HL-60 (cell line): Measurements from ENCODE around the gene SLIT1.

Experiments
- DNase-seq, 2 experiments: peaks; one replicate each; pipeline ENCODE4 v3.0.0-alpha.2; 2010 to 2020; ENCODE audit warnings: low read depth in 1 of 2, low spot score in 1 of 2
- H3K27ac ChIP-seq: fragments of 250-450 bp; sonication (Bioruptor Pico); replicated peaks from 2 replicates; pipeline ENCODE4 v1.5.1; 2020; ENCODE audit warnings: mild to moderate bottlenecking, moderate library complexity
- H3K27me3 ChIP-seq: fragments of 250-450 bp; sonication (Bioruptor Pico); 2 replicates; pipeline ENCODE4 v1.5.1; 2021; ENCODE audit warnings: mild to moderate bottlenecking, moderate library complexity; ENCODE audit not compliant: insufficient read depth, poor library complexity, severe bottlenecking
- H3K4me3 ChIP-seq: replicated peaks from 2 replicates; pipeline ENCODE4 v1.5.1; 2011; ENCODE audit warnings: mild to moderate bottlenecking, control low read depth, low read length; ENCODE audit not compliant: insufficient read depth
- CTCF ChIP-seq: IDR thresholded peaks from one replicate; pipeline ENCODE4 v1.5.1; 2011; ENCODE audit warnings: low read length, control low read depth, inconsistent platforms; ENCODE audit not compliant: insufficient read depth
- GABPA ChIP-seq: IDR thresholded peaks from 2 replicates; pipeline ENCODE4 v1.6.1; 2012; ENCODE audit warnings: low read depth
- POLR2AphosphoS5 ChIP-seq: IDR thresholded peaks from 2 replicates; pipeline ENCODE4 v1.6.1; 2012; ENCODE audit warnings: low read depth
- REST ChIP-seq: IDR thresholded peaks from 2 replicates; pipeline ENCODE4 v1.6.1; 2012; ENCODE audit warnings: low read depth; ENCODE audit not compliant: insufficient replicate concordance
- SPI1 ChIP-seq: IDR thresholded peaks from 2 replicates; pipeline ENCODE4 v1.6.1; 2012; ENCODE audit warnings: low read depth, mild to moderate bottlenecking, borderline replicate concordance

The SLIT1 gene

GRCh38 chr10:97182288-97182990 is 3.3 kb downstream of the SLIT1 start:
- no peak for DNase-seq
- Histone ChIP-seq H3K27ac (no peak overlapping the region), H3K27me3 (peaks cover 64% of the 10 kb centered on the region), H3K4me3 (no peak overlapping the region)
- TF ChIP-seq GABPA (no peak), REST (no peak), POLR2AphosphoS5 (no peak), SPI1 (no peak), CTCF (no peak)

- Histone ChIP-seq H3K27ac (no peak overlapping the region), H3K27me3 (peaks cover 59% of the 10 kb centered on the region), H3K4me3 (no peak overlapping the region)
- TF ChIP-seq POLR2AphosphoS5 (no peak), CTCF (no peak), GABPA (no peak), SPI1 (no peak), REST (no peak)
- DNase-seq: no peak
Measured at GRCh38 chr10:97180986-97181385, 4.8 kb downstream of the SLIT1 start.

- no peak for TF ChIP-seq SPI1
- no peak for TF ChIP-seq POLR2AphosphoS5
- no peak for TF ChIP-seq CTCF
- no peak for TF ChIP-seq REST
- H3K4me3 ChIP-seq: no peak overlapping the region
- peaks cover 54% of the 10 kb centered on the region for H3K27me3 ChIP-seq
- DNase-seq: no peak
- no peak overlapping the region for H3K27ac ChIP-seq
Measured at GRCh38 chr10:97180363-97180755, 5.4 kb downstream of the SLIT1 start.
